Brain pericyte (primary cell): Measurements from ENCODE around the gene ANO10.
"Not testable (repeated sequence)": the region's sequence is repeated elsewhere in the genome, so short reads cannot be mapped to it uniquely, and the experiment has no call there.

Source experiments
- DNase-seq: peaks from one replicate; pipeline ENCODE4 v3.0.0-alpha.2; 2012; ENCODE audit warnings: low read depth, low spot score

Gene ANO10

DNA sequence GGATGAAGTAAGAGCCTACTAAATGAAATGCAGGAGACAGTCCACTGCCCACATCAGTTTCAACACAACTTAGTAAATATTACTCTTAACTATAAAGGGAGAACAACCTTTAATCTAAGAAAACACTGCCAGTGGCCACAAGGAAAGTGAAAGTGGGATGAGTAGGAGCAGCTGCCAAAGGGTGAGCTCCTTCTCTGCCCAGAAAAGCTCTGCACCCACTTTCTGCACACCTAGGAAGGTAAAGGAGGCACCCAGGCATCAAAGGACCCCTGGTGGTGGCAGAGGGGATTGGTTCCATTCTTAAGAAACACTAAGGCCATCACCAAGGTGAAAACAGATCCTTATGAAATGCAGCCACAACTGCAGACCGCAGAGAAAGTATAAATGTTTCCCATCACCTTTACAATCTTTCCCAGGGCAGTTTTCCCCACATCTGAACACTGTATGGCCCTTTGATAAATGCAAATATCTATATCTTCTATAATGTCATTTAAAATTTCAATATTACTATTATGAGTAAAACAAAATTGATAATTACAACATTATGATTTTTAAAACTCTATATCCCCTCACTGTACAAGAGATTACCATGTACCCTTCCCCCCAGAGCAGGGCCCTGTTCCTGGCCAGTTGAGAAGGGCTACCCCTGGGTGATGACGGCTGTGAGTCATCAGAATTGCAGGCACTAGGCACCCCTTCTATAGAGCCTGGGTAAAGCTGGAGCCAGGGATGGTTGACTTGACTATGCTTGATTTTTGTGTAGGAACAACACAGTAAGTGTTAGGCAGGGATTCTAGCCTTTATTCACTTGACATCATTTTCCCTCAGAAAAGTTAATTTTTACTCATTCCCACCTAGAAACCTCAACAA lies 243.5 kb downstream of the ANO10 start:
- no peak for DNase-seq

DNA sequence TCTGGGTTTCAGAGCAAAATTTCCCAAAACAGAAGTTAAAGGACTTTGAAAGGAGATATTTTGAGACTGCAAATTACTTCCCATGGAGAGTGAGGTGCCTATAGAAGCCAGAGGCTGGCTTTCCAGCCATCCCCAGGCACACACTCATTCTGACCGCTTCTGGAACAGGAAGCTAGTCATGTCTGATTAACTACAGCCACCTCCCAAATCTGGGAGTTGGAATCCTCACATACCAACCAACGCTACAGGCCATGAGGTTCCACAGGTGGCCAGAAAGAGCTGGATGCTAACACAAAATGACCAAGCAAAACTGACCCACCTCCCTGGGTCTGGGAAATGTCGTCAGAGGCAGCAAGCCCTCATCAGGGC lies 248.3 kb downstream of the ANO10 start:
- DNase-seq, result no peak

DNA sequence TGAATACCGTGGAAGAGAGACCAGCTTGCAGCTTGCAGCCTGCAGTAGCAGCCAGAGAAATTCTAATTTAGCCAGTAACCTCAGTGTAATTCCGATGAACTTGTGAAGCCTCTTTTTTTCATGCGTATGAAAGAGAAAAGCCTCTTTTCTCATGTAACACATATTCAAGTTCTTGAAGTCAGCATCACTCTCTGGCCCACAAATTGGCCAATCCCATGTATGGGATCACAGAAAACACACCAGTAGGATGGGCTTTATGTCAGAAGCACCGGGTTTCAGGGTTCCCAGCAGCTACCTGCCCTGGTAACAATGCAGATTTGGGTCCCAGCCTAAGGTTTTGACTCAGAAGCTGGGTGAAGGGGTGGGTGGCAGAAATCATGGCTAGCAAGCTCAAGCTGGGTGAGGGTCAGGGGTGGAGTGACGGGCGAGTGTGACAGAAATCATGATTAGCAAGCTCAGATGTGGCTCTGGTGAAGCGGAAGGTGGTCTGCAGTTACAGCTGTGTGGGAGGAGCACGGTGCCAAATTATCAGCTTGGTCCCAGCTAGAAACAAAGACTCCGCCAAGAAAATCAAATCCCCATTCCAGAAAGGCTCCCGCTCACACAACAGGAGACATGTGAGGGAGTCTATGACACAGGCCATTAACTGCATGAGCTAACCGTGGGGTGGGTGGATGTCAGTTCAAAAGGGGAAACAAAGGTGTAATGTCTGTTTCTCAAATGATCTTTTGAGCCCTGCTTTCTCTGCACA lies 248.8 kb downstream of the ANO10 start:
- DNase-seq, result no peak

DNA sequence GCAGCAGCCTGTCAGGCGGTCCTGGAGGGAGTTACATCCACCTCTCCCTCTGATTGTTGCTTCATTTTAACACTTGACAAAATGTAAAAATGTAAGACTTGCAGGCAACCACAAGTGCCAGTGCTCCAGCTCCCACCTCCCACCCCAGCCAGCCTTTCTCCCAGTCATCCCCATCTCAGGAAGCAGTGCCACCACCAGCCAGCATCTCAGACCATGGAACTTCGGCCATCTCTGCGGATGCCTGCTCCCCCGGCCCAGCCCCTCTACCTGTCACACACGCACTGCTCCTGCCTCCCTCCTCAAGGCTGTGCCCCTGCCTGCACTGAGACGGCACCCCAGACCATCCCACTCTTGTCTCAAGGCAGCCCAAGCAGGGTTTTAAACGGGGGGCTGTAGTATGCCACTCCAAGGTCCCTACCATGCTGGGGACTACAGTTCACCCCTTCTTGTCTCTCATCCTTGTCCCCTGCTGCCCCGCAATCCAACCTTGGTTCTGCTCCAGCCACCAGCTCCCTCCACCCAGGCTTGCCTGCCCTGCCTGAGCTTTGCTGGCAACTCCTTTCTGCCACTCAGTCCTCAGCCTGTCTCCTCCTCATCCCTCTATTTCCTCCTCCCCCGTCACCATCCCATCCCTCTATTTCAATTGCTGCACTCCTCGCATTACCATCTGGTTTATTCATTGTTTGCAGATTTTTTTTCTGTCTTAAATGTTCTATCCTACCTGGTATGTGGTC lies 249.6 kb downstream of the ANO10 start:
- no peak for DNase-seq

DNA sequence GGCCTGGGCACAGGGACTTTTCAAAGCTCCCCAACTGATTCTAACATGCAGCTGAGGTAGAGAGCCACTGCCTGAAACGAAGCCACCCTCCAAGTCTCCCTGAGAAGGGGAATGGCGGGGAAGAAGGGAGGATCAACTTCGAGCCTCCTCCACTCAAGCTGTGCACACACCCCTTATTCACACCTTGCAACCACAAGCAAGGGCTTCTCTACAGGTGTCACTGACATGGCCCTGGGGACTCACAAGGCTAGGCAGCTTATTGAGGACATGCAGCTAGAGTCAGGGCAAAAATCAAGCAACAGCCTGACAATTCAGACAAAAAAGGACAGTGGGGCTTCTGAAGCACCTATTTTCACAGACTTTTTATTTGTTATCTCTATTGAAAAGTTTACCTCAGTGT lies 250.3 kb downstream of the ANO10 start:
- no peak for DNase-seq

DNA sequence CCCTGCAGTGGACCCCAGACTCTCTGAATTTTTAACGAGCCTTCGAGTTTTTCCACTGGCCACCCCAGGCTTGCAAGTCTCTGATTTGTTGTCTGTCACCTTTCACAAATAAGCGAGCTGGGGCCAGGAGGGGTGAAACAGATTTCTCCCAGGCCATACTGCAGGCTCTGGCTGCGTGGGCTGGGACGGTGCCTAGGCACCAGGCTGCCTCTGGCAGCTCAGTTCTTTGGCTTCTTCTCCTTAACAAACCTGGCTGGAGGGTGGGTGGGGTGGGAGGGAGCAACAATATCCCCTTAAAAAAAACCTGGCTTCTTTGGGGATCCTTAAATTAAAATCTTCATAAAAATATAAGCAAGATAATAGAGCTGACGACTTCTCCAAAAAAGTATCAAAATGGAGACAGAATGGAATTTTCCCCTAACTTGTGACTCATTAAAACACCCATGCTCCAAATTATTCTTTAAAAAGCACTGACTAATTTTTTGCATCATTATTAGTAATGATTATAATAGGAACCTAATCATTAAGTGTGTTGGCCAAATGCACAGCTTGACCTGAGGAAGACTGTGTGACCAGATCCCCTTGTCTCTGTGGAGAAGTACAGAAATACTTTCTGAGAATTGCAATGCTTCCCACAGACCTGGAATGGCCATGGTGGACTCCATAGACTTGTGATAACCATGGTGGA lies 251.4 kb downstream of the ANO10 start:
- no peak for DNase-seq

DNA sequence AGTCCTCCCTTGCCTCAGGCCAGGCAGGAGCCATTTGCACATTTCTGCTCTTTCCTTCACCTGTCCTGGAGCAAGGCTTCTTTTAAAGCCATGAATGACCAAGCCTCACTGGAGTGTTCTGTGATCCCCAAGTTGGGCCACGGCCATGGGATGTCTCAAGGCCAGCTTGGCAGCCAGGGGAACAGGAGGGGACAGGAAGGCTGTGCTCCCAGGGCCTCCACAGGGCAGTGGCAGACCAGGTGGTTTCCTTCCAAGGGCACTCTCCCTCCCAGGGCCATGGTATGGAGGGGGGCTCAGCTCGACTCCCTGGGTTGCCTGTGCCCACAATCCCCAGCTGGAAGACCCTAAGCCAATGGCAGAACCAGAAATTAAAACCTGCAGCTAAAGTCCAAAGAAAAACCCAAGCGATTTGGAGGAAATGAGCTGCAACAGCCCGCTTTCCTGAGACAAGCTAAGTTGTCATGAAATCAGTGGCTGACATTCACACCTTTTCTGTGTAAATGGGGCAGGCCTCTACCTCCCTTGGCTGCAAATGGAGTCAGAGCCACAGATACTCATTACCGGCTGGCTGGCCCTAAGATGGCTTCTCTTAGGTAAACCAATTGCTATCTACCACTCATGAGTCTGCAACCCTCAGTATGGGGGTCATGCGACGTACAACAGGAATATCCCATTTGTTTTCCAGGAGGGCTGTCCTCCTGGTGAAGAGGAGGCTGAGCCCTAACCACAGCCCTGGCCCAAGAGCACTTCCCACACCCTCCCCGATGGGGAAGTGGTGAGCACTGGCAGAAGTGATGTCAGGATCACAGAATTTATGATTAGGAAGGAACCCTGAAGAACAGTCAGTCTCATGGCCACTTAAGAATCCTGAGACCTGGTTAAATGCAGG lies 252.2 kb downstream of the ANO10 start:
- DNase-seq, result no peak

DNA sequence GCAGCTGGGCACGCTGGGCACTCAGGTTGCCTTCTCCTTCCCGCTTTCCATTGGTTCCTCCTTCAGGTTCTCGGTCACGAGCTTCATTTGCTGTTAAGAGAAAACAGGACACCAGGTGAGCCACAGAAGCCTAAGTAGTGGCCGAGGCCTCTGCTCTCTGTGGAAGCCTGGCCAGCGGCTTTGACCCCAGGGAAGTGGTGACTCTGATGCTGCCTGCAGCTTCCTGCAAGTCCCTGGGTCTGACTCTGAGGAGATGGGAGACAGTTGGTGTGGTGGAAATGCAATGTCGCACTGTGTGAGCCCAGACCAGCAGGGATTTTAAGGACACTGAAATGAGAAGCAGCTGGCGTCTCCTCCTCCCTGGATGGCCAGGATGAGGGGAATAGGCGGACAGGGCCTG lies 254.9 kb downstream of the ANO10 start:
- DNase-seq, result no peak

DNA sequence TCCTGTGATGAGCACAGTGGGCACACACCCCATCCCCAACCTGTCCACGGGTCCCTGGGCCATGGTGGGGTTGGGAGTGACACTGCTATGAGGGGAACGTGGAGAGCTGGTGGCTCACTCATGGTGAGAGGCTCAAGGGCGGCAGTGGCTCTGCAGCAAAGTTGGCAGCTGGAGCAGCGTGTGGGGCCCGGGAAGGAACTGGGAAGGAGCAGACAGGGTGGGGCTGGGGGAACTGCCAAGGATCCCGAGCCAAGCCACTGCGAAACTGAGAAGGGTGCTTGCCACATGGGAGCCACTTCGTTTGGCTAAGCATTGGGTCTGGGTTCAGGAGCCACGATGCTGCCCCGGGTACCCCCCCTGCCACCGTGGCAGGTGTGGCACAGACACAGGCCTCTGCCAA lies 255.3 kb downstream of the ANO10 start:
- DNase-seq, result no peak

DNA sequence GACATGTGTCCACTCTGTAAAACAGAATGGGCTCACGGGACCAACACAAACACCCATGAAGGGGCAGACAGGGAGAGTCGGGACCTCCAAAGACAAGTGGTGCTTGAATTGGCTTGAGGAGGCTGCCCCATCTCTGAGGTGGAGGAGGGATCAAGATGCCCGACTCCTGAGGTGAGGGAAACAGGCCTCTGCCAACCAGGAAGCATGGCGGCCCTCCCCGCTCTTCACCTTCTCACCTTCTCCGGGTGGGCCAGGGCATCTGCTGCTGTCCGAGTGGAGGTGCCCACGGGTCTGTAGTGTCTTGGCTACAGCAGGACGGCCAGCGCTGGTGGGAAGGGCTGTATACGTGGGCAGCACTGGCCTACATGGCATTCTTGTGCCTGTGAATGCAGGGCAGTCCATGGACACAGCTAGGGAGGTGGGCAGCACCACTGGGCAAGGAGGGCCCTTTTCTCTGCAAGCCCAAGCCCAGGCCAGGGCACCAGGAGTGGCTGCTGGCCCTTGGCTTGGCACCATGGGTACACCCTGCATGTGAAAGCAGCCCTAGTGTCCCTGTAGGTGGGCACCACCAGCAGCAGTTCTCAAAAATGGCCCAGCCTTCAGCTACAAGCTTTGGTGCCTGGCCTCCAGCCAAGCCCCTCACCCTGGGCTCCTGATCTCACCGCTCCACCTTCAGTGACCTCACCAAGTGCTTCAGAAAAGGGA lies 256.1 kb downstream of the ANO10 start:
- no peak for DNase-seq

DNA sequence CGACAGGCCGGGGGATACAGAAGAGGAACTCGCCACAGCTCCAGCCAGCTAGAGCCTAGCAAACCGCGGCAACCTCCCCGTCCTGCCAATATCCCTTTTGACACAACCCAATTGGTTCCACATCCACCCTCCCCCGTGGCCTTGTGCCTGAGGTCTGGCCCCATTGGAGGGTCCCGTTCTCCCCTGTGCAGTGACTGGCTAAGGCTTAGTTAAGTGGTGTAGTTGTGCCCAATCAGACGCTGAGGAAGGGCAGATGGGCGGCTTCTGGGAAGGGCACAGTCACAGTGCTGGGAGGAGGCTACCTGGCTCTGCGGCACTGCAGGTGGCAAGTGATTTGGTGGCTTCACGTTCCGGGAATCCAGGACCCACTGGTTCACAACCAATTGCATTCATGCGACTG lies 256.9 kb downstream of the ANO10 start:
- DNase-seq, result no peak

DNA sequence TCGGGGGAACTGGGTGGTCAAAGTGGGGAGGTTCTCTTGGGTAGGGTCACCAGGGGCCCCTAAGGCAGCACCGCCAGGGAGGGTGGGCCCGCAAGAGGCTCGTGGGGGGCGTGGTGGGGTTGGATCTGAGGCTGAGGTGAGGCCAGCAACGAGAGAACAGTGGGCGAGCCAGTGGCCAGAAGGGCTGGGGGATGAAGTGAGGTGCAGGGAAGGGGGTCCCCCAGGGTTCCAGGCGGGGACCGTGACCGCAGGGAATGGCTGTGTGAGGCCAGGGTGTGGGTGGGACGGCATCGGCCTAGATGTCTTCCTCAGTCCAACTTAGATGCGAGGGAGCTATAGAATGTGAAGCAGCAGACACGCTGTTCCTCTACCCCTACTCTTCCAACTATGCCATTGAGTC lies 257.3 kb downstream of the ANO10 start:
- DNase-seq, result no peak

DNA sequence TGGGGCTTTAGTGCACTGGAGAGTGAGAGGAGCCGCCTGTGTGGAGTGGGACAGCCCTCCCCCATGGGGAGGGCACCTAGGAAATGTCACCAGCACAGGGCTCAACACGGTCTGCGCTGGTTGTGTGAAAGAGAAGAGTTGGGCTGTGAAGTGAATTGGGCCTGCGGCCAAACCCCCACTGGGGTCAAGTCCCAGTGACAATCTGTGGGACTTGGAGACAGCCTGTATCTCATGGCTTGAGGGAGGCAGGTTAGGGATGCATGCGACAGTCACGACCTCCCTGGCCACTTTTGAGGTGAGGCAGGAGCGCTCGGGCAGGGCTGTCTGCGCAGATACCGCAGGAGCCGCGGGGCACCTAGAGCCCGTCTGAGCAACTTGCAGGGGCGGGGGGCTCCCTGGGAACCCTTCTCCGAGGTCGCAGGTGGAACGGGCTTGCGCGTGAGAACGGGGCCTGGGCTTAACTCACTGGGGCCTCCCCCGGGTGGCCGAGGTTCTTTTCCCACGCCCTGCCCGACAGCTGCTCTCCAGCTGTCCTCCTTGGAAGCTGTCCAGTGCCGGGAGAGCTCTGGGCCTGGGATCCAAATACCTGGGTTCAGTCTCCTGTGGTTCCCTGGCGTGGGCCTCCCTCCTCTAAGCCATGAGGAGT lies 258.1 kb downstream of the ANO10 start:
- DNase-seq, result peak; percentile 80

DNA sequence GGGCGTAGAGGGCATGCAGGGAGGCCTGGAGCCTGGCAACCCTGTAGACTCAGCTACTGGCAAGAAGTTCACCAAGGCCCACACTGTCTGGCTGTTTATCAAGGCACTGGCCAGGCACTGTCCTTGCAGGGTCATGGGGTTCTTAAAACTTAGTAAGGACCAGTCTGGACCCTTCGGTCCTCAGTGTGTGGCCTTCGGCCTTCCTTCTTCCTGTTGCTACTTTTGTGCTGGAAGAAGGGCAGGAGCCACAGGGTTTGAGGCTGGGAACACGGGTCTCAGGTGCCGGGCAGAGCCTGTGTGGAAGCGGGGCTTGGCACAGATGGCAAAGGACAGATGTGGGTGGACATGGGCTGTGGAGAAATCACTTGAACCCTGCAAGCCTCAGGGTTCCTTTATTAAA lies 258.9 kb downstream of the ANO10 start:
- no peak for DNase-seq

DNA sequence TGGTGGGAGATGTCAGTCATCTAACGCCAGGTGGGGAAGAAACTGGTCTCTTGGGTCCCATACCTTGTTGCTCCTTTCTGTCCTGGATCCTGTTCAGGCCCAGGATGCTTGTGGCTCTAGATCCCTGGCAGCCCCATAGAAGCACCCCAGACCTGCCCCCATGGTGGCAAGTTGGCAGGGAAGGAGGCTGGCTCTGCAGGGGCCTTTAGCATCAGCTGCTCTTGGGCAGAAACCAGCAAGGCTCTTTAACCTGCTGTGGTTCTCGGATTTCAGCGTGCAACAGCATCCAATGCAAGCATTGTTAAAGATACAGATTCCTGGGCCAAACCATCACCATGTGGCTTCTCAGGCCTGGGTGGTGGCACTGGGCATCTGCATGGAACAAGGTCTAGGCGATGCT lies 259.6 kb downstream of the ANO10 start:
- DNase-seq, result no peak

DNA sequence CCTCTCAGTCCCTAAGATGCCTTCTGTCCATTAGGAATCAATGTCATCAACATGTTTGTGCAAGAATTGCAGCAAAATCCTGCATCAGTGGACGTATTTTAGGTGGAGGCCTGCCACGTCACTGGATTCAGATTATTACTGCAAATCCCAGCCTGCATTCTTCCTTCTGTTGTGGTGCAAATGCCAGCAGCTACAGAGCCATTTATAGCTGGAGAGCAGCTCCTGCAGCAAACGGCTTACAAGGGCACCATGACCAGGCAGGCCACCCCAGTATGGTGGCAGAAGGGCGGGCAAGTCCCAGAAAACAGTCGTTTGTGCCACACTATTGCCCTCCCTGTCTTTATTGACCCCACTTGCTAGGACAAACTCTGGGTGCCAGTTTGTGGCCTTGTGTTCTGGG lies 260.7 kb downstream of the ANO10 start:
- DNase-seq, result no peak

DNA sequence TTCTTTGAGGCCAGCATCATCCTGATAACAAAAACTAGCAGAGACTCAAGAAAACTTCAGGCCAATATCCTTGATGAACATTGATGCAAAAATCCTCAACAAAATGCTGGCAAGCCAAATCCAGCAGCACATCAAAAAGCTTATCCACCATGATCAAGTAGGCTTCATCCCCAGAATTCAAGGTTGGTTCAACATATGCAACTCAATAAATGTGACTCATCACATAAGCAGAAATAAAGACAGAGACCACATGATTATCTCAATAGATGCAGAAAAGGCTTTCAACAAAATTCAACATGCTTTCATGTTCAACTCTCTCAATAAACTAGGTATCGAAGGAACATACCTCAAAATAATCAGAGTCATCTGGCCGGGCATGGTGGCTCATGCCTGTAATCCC lies 265.8 kb downstream of the ANO10 start:
- not testable (repeated sequence) for DNase-seq

DNA sequence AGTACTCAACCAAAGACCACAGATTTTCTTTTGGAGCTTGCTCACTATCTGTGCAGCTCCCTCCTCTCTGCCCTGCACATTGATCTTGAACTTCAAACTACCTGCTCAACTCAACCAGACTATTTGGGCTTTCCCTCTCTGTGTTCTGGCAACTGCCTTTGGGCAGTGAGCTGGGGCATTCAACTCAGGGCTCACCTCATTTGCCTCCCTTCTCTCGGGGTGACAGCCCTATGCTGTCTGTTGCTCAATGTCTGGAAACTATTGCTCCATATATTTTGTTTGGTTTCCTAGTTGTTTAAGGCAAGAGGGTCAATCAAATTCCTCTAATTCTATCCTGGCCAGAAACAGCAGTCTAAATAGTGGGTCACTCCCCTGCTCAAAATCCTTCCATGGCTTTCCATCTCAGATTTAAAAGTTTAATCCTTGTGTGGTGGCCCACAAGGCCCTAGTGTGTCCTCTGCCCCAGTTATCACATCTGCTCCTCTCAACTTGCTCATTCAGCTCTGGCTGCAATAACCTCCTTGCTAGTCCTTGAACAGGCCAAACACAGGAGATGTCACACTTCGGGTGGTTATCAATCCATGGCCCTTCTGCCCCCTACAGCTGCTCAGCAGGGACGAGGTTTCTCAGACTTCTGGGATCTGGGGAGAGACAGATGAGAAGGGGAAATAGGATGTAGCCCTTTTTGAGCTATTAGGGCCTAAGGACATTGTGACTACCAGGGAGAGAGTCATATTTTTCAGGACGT lies 267.7 kb downstream of the ANO10 start:
- no peak for DNase-seq

DNA sequence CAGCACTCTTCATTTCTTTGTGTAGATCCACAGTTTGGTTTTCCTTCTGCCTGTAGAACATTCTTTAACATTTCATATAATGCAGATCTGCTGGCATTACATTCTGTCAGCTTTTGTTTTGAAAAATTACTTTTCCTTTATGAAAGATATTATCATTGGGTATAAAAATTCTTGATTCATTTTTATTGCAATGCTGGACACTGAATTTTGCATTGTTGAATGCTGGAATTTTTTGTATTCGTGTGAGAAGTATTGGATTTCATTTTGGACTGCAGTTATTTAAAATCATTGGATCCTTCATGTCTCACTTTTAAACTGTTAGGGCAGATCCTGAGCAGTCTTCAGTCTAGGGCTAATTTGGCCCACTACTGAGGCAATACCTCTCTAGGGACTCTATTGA lies 268.4 kb downstream of the ANO10 start:
- no peak for DNase-seq
